Esophagus squamous epithelium (tissue), 4 donors: ENCODE data around the gene RAB3D.
A peak's percentile ranks its signal among the peaks of the same experiment; 100 is the strongest.

ENCODE experiments used
- POLR2A ChIP-seq, 4 donors: fragments of 450-650 bp; IDR thresholded peaks; one replicate each; pipeline ENCODE4 v1.6.1; 2017; ENCODE audit warnings: antibody characterized with exemption in 4 of 4, mild to moderate bottlenecking in 4 of 4, moderate library complexity in 3 of 4
- TF ChIP-seq, protein P1 (sequence below), 6 experiments: fragments of 450-650 bp in 4 of 6; fragments of 200-600 bp in 2 of 6; sonication (generic) in 2 of 6; IDR thresholded peaks; one replicate each; pipeline ENCODE4 v1.5.1; 2016 to 2019; ENCODE audit warnings: antibody characterized with exemption in 6 of 6, mild to moderate bottlenecking in 4 of 6, moderate library complexity in 4 of 6

- TF ChIP-seq, protein P1, sequence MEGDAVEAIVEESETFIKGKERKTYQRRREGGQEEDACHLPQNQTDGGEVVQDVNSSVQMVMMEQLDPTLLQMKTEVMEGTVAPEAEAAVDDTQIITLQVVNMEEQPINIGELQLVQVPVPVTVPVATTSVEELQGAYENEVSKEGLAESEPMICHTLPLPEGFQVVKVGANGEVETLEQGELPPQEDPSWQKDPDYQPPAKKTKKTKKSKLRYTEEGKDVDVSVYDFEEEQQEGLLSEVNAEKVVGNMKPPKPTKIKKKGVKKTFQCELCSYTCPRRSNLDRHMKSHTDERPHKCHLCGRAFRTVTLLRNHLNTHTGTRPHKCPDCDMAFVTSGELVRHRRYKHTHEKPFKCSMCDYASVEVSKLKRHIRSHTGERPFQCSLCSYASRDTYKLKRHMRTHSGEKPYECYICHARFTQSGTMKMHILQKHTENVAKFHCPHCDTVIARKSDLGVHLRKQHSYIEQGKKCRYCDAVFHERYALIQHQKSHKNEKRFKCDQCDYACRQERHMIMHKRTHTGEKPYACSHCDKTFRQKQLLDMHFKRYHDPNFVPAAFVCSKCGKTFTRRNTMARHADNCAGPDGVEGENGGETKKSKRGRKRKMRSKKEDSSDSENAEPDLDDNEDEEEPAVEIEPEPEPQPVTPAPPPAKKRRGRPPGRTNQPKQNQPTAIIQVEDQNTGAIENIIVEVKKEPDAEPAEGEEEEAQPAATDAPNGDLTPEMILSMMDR (IDR thresholded peaks at IDR 0.05) = no peak
- TF ChIP-seq POLR2A (IDR thresholded peaks at IDR 0.05) = peak in 3 of 4 donors; percentile 73 to 78 (median 78)
Measured at GRCh38 chr19:11346104-11346940, 6.9 kb upstream of the RAB3D start, which contains the start of the genes CCDC159 and TMEM205.
